ENCODE data around the gene PPP1R14B.

The PPP1R14B gene

DNA sequence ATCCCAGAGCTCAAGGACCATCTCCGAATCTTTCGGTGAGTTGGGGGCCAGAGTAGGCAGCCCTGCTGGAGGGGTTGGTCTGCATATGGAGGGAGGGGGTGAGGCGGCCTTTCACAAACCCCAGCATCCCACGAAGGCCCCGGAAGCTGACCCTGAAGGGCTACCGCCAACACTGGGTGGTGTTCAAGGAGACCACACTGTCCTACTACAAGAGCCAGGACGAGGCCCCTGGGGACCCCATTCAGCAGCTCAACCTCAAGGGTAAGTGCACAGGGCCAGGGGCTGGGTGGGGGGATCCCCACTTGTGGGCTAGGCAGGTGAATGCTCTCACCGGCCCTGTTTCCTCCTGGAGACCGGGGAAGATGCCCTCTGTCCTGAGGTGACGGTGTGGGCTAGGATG is 27.0 kb downstream of the PPP1R14B start:
- no peak for TF ChIP-seq CREB1 (IDR thresholded peaks at IDR 0.05; ENCODE audit: low read depth)
- TF ChIP-seq, protein P1, sequence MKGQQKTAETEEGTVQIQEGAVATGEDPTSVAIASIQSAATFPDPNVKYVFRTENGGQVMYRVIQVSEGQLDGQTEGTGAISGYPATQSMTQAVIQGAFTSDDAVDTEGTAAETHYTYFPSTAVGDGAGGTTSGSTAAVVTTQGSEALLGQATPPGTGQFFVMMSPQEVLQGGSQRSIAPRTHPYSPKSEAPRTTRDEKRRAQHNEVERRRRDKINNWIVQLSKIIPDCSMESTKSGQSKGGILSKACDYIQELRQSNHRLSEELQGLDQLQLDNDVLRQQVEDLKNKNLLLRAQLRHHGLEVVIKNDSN (IDR thresholded peaks at IDR 0.05), result no peak
- TF ChIP-seq TAF1 (IDR thresholded peaks at IDR 0.05; ENCODE audit: low read depth), result no peak
- no peak for TF ChIP-seq EP300 (IDR thresholded peaks at IDR 0.05; ENCODE audit: borderline replicate concordance)
- TF ChIP-seq, protein P2, sequence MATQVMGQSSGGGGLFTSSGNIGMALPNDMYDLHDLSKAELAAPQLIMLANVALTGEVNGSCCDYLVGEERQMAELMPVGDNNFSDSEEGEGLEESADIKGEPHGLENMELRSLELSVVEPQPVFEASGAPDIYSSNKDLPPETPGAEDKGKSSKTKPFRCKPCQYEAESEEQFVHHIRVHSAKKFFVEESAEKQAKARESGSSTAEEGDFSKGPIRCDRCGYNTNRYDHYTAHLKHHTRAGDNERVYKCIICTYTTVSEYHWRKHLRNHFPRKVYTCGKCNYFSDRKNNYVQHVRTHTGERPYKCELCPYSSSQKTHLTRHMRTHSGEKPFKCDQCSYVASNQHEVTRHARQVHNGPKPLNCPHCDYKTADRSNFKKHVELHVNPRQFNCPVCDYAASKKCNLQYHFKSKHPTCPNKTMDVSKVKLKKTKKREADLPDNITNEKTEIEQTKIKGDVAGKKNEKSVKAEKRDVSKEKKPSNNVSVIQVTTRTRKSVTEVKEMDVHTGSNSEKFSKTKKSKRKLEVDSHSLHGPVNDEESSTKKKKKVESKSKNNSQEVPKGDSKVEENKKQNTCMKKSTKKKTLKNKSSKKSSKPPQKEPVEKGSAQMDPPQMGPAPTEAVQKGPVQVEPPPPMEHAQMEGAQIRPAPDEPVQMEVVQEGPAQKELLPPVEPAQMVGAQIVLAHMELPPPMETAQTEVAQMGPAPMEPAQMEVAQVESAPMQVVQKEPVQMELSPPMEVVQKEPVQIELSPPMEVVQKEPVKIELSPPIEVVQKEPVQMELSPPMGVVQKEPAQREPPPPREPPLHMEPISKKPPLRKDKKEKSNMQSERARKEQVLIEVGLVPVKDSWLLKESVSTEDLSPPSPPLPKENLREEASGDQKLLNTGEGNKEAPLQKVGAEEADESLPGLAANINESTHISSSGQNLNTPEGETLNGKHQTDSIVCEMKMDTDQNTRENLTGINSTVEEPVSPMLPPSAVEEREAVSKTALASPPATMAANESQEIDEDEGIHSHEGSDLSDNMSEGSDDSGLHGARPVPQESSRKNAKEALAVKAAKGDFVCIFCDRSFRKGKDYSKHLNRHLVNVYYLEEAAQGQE (IDR thresholded peaks at IDR 0.05; ENCODE audit: low read depth), result no peak
- no peak for TF ChIP-seq TCF12 (IDR thresholded peaks at IDR 0.05; ENCODE audit: low read depth)
- no peak for TF ChIP-seq TEAD4 (IDR thresholded peaks at IDR 0.05)
- TF ChIP-seq ZBTB7A (IDR thresholded peaks at IDR 0.05; ENCODE audit: low read depth), result no peak
- TF ChIP-seq, protein P3, sequence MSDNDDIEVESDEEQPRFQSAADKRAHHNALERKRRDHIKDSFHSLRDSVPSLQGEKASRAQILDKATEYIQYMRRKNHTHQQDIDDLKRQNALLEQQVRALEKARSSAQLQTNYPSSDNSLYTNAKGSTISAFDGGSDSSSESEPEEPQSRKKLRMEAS (IDR thresholded peaks at IDR 0.05), result no peak
- no peak for TF ChIP-seq CEBPB (IDR thresholded peaks at IDR 0.05)

DNA sequence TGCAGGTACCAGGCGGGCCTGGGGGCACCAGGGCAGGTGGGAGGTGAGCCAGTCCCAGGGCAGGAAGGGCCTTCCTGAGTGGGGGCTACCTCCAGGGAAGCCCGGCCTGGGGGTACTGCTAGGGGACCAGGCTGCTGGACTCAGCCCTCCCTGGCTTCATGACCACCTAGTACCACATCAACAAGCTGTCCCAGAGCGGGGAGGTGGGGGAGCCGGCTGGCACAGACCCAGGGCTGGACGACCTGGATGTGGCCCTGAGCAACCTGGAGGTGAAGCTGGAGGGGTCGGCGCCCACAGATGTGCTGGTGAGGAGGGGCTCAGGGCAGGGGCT is 27.4 kb downstream of the PPP1R14B start:
- no peak for TF ChIP-seq NFIC (IDR thresholded peaks at IDR 0.05)
- TF ChIP-seq, protein P1 (IDR thresholded peaks at IDR 0.05), result no peak
- TF ChIP-seq, protein P3 (IDR thresholded peaks at IDR 0.05), result no peak
- TF ChIP-seq RAD21 (IDR thresholded peaks at IDR 0.05; ENCODE audit: low read depth), result no peak
- TF ChIP-seq TEAD4 (IDR thresholded peaks at IDR 0.05), result no peak
- no peak for TF ChIP-seq YY1 (IDR thresholded peaks at IDR 0.05; ENCODE audit: low read depth)
- no peak for TF ChIP-seq TCF12 (IDR thresholded peaks at IDR 0.05; ENCODE audit: low read depth)
- no peak for TF ChIP-seq CEBPB (IDR thresholded peaks at IDR 0.05)
- TF ChIP-seq FOXM1 (IDR thresholded peaks at IDR 0.05; ENCODE audit: borderline replicate concordance, low read depth), result no peak
- TF ChIP-seq EP300 (IDR thresholded peaks at IDR 0.05; ENCODE audit: borderline replicate concordance), result no peak
- no peak for TF ChIP-seq TAF1 (IDR thresholded peaks at IDR 0.05; ENCODE audit: low read depth)
- TF ChIP-seq EGR1 (IDR thresholded peaks at IDR 0.05), result no peak
- TF ChIP-seq, protein P2 (IDR thresholded peaks at IDR 0.05; ENCODE audit: low read depth), result no peak
- no peak for TF ChIP-seq ZBTB7A (IDR thresholded peaks at IDR 0.05; ENCODE audit: low read depth)

DNA sequence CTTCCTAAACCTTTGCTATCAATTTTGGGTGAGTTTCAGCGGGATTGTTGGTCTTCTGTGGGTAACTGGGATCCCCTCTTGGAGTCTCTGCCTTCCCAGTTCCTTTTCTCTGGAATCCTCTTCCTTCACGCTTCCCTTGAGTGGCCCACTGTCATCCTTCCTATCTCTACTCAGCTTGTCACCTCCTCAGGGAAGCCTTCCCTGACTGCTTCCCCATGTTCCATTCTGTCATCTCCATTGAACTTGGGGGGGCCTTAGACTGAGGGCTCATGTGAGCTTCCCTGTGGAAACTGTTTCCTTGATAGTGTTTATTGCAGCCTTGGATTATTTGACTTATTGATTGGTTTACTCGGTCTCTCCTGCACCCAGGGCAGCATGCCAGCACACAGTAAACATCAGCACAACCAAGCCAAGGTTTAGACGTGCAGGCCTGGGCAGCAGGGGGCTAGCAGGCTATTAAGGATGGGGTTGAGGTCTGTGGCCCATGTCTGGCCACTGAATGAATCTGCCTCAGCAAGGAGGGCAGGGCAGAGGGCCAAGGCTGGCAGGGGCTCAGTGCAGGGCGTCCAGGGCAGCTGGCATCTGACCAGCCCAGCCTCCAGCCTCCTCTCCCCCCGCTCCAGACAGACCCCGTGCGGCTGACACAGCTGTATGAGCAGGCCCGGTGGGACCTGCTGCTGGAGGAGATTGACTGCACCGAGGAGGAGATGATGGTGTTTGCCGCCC is 28.0 kb downstream of the PPP1R14B start:
- TF ChIP-seq ZBTB7A (IDR thresholded peaks at IDR 0.05; ENCODE audit: low read depth), result no peak
- TF ChIP-seq, protein P3 (IDR thresholded peaks at IDR 0.05), result no peak
- no peak for TF ChIP-seq TAF1 (IDR thresholded peaks at IDR 0.05; ENCODE audit: low read depth)
- TF ChIP-seq CEBPB (IDR thresholded peaks at IDR 0.05), result no peak
- TF ChIP-seq YY1 (IDR thresholded peaks at IDR 0.05; ENCODE audit: low read depth), result no peak
- TF ChIP-seq EGR1 (IDR thresholded peaks at IDR 0.05), result no peak
- TF ChIP-seq, protein P2 (IDR thresholded peaks at IDR 0.05; ENCODE audit: low read depth), result no peak
- TF ChIP-seq TCF12 (IDR thresholded peaks at IDR 0.05; ENCODE audit: low read depth), result no peak
- TF ChIP-seq FOXM1 (IDR thresholded peaks at IDR 0.05; ENCODE audit: borderline replicate concordance, low read depth), result no peak
- TF ChIP-seq RAD21 (IDR thresholded peaks at IDR 0.05; ENCODE audit: low read depth), result no peak
- TF ChIP-seq, protein P1 (IDR thresholded peaks at IDR 0.05), result no peak
- TF ChIP-seq EP300 (IDR thresholded peaks at IDR 0.05; ENCODE audit: borderline replicate concordance), result no peak
- no peak for TF ChIP-seq TEAD4 (IDR thresholded peaks at IDR 0.05)
- TF ChIP-seq NFIC (IDR thresholded peaks at IDR 0.05), result no peak
- no peak for TF ChIP-seq CREB1 (IDR thresholded peaks at IDR 0.05; ENCODE audit: low read depth)

Data from Ishikawa (cell line).